PC-3 (cell line): ENCODE data around the gene HBG2.

Experiments
- EZH2 ChIP-seq: fragments of 300-600 bp; sonication (generic); IDR thresholded peaks from one replicate; pipeline ENCODE4 v1.6.1; 2017; ENCODE audit warnings: antibody characterized with exemption, mild to moderate bottlenecking, low read length; ENCODE audit not compliant: unreplicated experiment
- EZH2phosphoT487 ChIP-seq: fragments of 300-600 bp; sonication (generic); IDR thresholded peaks from 2 replicates; pipeline ENCODE4 v1.6.1; 2018; ENCODE audit warnings: mild to moderate bottlenecking, antibody characterized with exemption, low read length, borderline replicate concordance
- TF ChIP-seq, protein P1 (sequence below): fragments of 300-600 bp; sonication (generic); conservative IDR thresholded peaks from 2 replicates; pipeline ENCODE4 v1.5.1; 2017; ENCODE audit warnings: antibody characterized with exemption, low read depth, mild to moderate bottlenecking, low read length

- TF ChIP-seq, protein P1, sequence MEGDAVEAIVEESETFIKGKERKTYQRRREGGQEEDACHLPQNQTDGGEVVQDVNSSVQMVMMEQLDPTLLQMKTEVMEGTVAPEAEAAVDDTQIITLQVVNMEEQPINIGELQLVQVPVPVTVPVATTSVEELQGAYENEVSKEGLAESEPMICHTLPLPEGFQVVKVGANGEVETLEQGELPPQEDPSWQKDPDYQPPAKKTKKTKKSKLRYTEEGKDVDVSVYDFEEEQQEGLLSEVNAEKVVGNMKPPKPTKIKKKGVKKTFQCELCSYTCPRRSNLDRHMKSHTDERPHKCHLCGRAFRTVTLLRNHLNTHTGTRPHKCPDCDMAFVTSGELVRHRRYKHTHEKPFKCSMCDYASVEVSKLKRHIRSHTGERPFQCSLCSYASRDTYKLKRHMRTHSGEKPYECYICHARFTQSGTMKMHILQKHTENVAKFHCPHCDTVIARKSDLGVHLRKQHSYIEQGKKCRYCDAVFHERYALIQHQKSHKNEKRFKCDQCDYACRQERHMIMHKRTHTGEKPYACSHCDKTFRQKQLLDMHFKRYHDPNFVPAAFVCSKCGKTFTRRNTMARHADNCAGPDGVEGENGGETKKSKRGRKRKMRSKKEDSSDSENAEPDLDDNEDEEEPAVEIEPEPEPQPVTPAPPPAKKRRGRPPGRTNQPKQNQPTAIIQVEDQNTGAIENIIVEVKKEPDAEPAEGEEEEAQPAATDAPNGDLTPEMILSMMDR = no peak
- TF ChIP-seq EZH2 = no peak
- TF ChIP-seq EZH2phosphoT487 = no peak
Measured at GRCh38 chr11:5232176-5232575, 22.4 kb downstream of the HBG2 start.
